ENCODE data around the gene CRNKL1. TPM values are rescaled to one million over a fixed set of nuclear protein-coding genes. Genes with fewer than 3 reads are reported as not detected.

Gene CRNKL1
- total and polyA plus RNA-seq, 2 of the 4 experiments (the other 2 are of a cell fraction) = 7.4 to 20.1 TPM

DNA sequence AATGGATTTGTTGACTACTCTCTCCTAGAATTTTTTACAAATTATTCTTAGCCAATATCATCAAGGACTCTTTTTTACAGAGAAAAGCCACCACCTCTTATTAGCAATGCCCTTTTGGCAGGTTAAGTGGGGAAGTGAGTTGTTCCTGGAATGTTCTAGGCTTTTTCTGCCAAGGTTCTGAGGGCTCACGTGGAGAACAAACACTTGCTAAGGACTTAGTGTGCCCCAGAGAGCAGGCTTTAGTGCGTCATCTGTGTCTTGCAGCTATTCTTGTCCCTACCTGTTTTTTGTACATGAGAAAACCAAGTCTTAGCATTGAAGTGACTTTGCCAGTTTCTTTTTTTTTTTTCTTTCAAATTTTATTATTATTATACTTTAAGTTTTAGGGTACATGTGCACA is 33.5 kb upstream of the CRNKL1 start:
- H3K14ac ChIP-seq (replicated peaks; ENCODE audit: low read depth, low read length) = no peak overlapping the region
- no peaks in the 10 kb centered on the region for H3K4me1 ChIP-seq (ENCODE audit: control insufficient read depth, insufficient read depth, low read length)
- no peak overlapping the region for H3K23ac ChIP-seq (ENCODE audit: low read depth, low read length)
- intact Hi-C loops (cut with micrococcal nuclease) (loop anchor here (2.0 to 10.0 kb wide), 2 partner anchors 275 to 739 kb away; no protein-coding TSS in a partner anchor), in situ Hi-C loops (cut with MboI; ENCODE audit: low sequenced_read_pairs) (loop anchor here (10.0 kb wide), 1 partner anchor 509 kb away; no protein-coding TSS in a partner anchor), dilution Hi-C loops (cut with HindIII; ENCODE audit: low sequenced_read_pairs, unreplicated experiment) (no loop called here)
- H3K9me1 ChIP-seq (ENCODE audit: insufficient read depth, low read length) = no peaks in the 10 kb centered on the region
- no CpG with 5 or more reads among the region's 2 CpGs for WGBS, 2 experiments (ENCODE audit: extremely low coverage in 2 of 2, insufficient read length in 1 of 2)
- H3K79me1 ChIP-seq (ENCODE audit: low read depth in 1 of 2, low read length in 2 of 2) = no peaks in the 10 kb centered on the region
- no peak overlapping the region for H2AK9ac ChIP-seq (replicated peaks; ENCODE audit: low read depth, low read length, poor library complexity)
- no peak overlapping the region for H2BK5ac ChIP-seq (ENCODE audit: low read depth, low read length, poor library complexity, severe bottlenecking)
- no peak overlapping the region for H2BK20ac ChIP-seq (ENCODE audit: low read depth, low read length)
- TF ChIP-seq RFX5 (IDR thresholded peaks at IDR 0.05; ENCODE audit: low read depth, low read length) (no peak), MAFK (IDR thresholded peaks at IDR 0.05; ENCODE audit: low read depth, low read length) (no peak), RAD21 (IDR thresholded peaks at IDR 0.05; ENCODE audit: low read length) (no peak), RCOR1 (IDR thresholded peaks at IDR 0.05; ENCODE audit: insufficient replicate concordance, low read length) (no peak), BHLHE40 (IDR thresholded peaks at IDR 0.05; ENCODE audit: low read depth, low read length) (no peak), CEBPB (IDR thresholded peaks at IDR 0.05; ENCODE audit: low read depth, low read length) (no peak), SMC3 (IDR thresholded peaks at IDR 0.05; ENCODE audit: low read depth, low read length) (no peak), FOS (IDR thresholded peaks at IDR 0.05; ENCODE audit: low read depth, low read length) (no peak), NFE2L2 (IDR thresholded peaks at IDR 0.05; ENCODE audit: low read depth, low read length) (no peak), MXI1 (IDR thresholded peaks at IDR 0.05; ENCODE audit: borderline replicate concordance, low read depth, low read length) (no peak), CHD1 (IDR thresholded peaks at IDR 0.05; ENCODE audit: low read depth, low read length) (no peak)
- TF ChIP-seq, protein P1, sequence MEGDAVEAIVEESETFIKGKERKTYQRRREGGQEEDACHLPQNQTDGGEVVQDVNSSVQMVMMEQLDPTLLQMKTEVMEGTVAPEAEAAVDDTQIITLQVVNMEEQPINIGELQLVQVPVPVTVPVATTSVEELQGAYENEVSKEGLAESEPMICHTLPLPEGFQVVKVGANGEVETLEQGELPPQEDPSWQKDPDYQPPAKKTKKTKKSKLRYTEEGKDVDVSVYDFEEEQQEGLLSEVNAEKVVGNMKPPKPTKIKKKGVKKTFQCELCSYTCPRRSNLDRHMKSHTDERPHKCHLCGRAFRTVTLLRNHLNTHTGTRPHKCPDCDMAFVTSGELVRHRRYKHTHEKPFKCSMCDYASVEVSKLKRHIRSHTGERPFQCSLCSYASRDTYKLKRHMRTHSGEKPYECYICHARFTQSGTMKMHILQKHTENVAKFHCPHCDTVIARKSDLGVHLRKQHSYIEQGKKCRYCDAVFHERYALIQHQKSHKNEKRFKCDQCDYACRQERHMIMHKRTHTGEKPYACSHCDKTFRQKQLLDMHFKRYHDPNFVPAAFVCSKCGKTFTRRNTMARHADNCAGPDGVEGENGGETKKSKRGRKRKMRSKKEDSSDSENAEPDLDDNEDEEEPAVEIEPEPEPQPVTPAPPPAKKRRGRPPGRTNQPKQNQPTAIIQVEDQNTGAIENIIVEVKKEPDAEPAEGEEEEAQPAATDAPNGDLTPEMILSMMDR (conservative IDR thresholded peaks at IDR 0.05; ENCODE audit: low read depth, low read length) = no peak
- TF ChIP-seq, protein P2, sequence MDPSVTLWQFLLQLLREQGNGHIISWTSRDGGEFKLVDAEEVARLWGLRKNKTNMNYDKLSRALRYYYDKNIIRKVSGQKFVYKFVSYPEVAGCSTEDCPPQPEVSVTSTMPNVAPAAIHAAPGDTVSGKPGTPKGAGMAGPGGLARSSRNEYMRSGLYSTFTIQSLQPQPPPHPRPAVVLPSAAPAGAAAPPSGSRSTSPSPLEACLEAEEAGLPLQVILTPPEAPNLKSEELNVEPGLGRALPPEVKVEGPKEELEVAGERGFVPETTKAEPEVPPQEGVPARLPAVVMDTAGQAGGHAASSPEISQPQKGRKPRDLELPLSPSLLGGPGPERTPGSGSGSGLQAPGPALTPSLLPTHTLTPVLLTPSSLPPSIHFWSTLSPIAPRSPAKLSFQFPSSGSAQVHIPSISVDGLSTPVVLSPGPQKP (IDR thresholded peaks at IDR 0.05; ENCODE audit: borderline replicate concordance, low read depth, low read length) = no peak
- no peaks in the 10 kb centered on the region for H3K36me3 ChIP-seq (ENCODE audit: control insufficient read depth, insufficient read depth, low read length)
- H4K20me1 ChIP-seq (ENCODE audit: insufficient read depth, low read length) = no peaks in the 10 kb centered on the region
- no peak overlapping the region for H3K9ac ChIP-seq (ENCODE audit: low read depth, low read length)
- no peak overlapping the region for H4K5ac ChIP-seq (ENCODE audit: low read depth, low read length)
- H2AK5ac ChIP-seq (ENCODE audit: low read depth, low read length) = no peak overlapping the region
- ChIA-PET CTCF (no interaction called here), POLR2A (ENCODE audit: unreplicated experiment) (no interaction called here)
- no peak overlapping the region for H3K56ac ChIP-seq (ENCODE audit: extremely low read depth, insufficient read depth, low read length)
- peaks cover 19% of the 10 kb centered on the region for H3K27me3 ChIP-seq (ENCODE audit: control insufficient read depth, insufficient read depth, low read length)
- H3K4me3 ChIP-seq (ENCODE audit: insufficient read depth, low read depth, low read length) = no peak overlapping the region
- no peak overlapping the region for H3K27ac ChIP-seq (ENCODE audit: insufficient read depth, low read length)
- no peak overlapping the region for H3K18ac ChIP-seq (ENCODE audit: low read depth, low read length)
- H3K4me2 ChIP-seq (ENCODE audit: low read depth, low read length) = no peak overlapping the region
- no peak overlapping the region for H2AFZ ChIP-seq (replicated peaks; ENCODE audit: low read length, poor library complexity)
- DNase-seq = no peak
- no peak for ATAC-seq (ENCODE audit: low read depth)
- no TSS peak for BruUV-seq (replicated peaks)
- no peak overlapping the region for H4K91ac ChIP-seq (ENCODE audit: insufficient read depth, low read depth, low read length)
- H4K8ac ChIP-seq (ENCODE audit: low read depth in 2 of 2, low read length in 2 of 2) = no peak overlapping the region
- H2BK120ac ChIP-seq (ENCODE audit: low read depth, low read length) = no peak overlapping the region
- no peak overlapping the region for H3K4ac ChIP-seq (ENCODE audit: low read depth, low read length)
- H2BK15ac ChIP-seq (ENCODE audit: low read depth, low read length) = no peak overlapping the region
- no peaks in the 10 kb centered on the region for H3K9me3 ChIP-seq (ENCODE audit: control insufficient read depth, insufficient read depth, low read length)
